ENCODE data around the gene PDE10A.

Gene PDE10A

DNA sequence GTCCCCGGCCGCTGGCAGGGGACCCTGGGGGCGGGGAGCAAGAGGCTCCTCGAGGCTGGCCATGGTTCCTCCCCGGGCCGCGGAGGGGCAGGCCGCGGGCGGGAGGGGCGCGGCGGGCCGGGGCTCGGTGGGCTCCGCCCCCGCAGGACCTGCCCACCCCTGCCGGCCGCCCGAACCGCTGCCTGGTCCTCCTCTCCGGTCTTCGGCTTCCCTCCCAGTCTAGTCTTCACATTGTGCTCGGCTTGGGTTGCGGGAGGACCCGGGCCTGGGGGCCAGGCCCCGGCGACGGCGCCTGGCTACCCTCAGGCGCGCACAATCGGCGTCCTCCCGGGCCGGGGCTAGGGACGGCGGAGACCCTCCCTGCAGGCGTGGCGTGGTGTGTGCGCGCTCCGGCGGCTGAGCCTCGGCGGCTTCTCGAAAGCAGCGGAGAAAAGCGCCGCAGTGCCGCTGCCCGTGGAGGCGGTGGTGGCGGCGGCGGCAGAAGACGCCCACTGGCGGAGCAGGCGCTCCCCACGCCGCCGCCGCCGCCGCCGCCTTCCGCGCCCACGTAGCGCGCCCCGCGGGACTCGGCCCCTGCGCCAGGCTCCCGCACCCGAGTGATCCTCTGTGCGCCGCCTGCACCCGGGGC, at the start of gene PDE10A:
Gene PDE10A, minus strand, starts transcription at position 493 of the 628 bp plus-strand sequence. Its CDS starts 430 bp downstream, at position 63.
- H3K27ac ChIP-seq = no peak within 1 kb of the TSS
- no peak within 1 kb of the TSS for H3K4me3 ChIP-seq (ENCODE audit: low read depth in 1 of 2, low read length in 1 of 2)
- H3K9me3 ChIP-seq = no peaks in the 10 kb centered on the region
- H3K4me1 ChIP-seq (ENCODE audit: control insufficient read depth in 1 of 2, insufficient read depth in 1 of 2, low read depth in 1 of 2, low read length in 1 of 2) = no peaks in the 10 kb centered on the region
- peaks cover 98% of the 10 kb centered on the region for H3K27me3 ChIP-seq
- TF ChIP-seq, protein P1, sequence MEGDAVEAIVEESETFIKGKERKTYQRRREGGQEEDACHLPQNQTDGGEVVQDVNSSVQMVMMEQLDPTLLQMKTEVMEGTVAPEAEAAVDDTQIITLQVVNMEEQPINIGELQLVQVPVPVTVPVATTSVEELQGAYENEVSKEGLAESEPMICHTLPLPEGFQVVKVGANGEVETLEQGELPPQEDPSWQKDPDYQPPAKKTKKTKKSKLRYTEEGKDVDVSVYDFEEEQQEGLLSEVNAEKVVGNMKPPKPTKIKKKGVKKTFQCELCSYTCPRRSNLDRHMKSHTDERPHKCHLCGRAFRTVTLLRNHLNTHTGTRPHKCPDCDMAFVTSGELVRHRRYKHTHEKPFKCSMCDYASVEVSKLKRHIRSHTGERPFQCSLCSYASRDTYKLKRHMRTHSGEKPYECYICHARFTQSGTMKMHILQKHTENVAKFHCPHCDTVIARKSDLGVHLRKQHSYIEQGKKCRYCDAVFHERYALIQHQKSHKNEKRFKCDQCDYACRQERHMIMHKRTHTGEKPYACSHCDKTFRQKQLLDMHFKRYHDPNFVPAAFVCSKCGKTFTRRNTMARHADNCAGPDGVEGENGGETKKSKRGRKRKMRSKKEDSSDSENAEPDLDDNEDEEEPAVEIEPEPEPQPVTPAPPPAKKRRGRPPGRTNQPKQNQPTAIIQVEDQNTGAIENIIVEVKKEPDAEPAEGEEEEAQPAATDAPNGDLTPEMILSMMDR (IDR thresholded peaks at IDR 0.05) = no peak
- no peaks in the 10 kb centered on the region for H3K36me3 ChIP-seq

DNA sequence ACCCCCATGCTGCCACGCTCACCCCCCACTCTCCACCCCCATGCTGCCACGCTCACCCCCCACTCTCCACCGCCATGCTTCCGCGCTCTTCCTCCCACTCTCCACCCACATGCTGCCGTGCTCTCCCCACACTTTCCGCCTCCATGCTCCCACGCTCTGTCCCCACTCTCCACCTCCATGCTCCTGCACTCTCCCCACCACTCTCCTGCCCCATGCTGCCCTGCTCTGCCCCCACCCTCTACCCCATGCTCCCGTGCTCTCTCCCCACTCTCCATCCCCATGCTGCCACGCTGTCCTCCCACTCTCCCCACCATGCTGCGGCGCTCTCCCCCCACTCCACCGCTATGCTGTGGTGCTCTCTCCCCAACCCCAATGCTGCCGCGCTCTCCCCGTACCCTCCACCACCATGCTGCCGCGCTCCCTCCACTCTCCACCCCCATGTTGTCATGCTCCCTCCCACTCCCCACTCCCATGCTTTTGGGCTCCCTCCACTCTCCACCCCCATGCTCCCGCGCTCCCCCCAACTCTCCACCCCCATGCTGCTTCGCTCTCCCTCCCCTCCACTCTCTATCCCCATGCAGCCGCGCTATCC, 46.0 kb upstream of the PDE10A start:
- H3K4me3 ChIP-seq (ENCODE audit: low read depth in 1 of 2, low read length in 1 of 2) = no peak overlapping the region
- no peaks in the 10 kb centered on the region for H3K4me1 ChIP-seq (ENCODE audit: control insufficient read depth in 1 of 2, insufficient read depth in 1 of 2, low read depth in 1 of 2, low read length in 1 of 2)
- no peaks in the 10 kb centered on the region for H3K27me3 ChIP-seq
- H3K27ac ChIP-seq = no peak overlapping the region
- no peaks in the 10 kb centered on the region for H3K9me3 ChIP-seq
- no peaks in the 10 kb centered on the region for H3K36me3 ChIP-seq
- TF ChIP-seq, protein P1 (IDR thresholded peaks at IDR 0.05) = no peak

DNA sequence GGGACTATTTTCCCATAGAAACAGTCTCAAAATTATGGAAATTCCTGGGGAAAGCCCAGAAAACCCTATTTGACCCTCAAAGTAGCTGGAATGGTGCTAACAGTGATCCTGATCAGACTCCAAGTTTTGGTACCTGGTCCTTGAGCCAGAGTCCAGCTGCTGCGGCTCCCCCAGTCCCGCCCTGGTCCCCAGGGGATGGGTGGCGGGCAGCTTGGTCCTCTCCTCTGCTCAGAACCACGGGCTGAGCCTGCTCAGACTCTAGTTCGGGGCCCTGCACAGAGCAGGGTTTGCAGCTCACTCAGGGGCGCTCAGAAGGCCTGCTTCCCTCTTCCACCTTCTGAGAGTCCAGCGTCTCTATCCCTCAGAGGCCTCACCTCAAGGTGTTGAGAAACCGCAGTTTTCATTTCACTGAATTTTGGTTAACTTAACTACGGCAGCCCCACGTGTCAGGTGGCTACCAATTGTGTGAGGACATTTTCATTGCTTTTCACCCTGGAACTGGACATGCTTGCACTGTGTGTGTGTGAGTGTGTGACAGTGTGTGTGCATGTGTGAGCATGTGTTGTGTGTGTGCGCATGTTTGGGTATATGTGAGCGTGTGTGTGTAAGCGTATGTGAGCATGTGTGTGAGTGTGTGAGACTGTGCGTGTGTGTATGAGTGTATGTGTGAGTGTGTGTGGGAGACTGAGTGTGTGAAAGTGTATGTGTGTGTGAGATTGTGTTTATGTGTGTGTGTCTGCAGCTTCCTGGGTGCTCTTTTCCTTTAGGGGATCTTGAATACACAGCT, 44.2 kb upstream of the PDE10A start:
- Histone ChIP-seq H3K27me3 (no peaks in the 10 kb centered on the region), H3K9me3 (no peaks in the 10 kb centered on the region), H3K27ac (no peak overlapping the region), H3K4me3 (ENCODE audit: low read depth in 1 of 2, low read length in 1 of 2) (no peak overlapping the region), H3K36me3 (no peaks in the 10 kb centered on the region), H3K4me1 (ENCODE audit: control insufficient read depth in 1 of 2, insufficient read depth in 1 of 2, low read depth in 1 of 2, low read length in 1 of 2) (no peaks in the 10 kb centered on the region)
- TF ChIP-seq, protein P1 (IDR thresholded peaks at IDR 0.05) = no peak

DNA sequence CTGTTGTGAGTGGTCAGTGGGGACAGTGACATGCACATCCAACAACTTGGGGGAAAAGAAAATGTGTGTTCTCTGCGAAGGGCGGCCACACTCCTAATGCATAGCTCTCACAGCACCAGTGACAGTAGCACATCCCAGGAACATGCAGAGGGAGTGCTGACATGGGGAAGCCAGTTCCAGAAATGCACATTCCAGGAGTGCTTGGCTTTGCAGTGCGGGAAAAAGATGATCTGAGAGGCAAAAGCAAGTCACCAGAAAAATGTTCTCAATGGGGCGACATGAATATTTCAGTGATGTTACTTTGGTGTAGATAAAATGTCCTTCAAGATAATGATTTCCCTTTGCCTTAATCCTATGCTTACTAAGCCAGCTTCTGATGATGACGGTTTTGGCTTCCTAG, 42.9 kb upstream of the PDE10A start:
- H3K36me3 ChIP-seq = no peaks in the 10 kb centered on the region
- TF ChIP-seq, protein P1 (IDR thresholded peaks at IDR 0.05) = no peak
- H3K4me3 ChIP-seq (ENCODE audit: low read depth in 1 of 2, low read length in 1 of 2) = no peak overlapping the region

DNA sequence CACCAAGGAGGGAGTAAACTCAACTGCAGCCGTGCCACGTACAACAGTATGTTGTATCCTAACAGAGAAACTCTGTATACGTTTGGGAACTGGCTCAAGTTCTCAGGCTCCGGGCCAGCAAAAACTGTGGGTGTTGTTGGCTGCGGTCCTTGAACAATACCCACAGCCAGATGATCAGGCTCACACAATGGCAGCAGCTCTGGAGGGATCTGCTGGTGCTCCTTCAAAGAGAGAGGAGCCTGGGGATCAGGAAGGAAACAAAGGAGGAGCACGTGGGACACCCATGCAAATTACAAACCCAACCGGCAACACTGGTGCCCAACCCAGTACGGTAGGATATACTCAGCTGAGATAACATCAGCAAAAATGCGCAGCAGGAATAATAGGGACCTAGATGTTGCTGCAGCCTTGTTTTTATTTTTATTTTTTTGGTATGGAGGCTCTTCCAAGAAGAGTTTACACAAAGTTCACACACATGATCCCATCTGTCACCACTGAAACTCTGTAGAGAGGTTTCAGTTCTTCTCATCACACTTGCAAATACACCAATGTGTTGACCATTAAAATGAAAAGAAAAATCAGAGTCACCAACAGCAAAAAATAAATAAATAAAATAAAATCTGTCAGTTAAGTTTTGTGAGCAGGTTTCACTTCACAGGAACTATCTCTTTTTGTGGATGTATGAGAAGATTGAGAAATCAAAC, 41.2 kb upstream of the PDE10A start:
- Histone ChIP-seq H3K4me1 (ENCODE audit: control insufficient read depth in 1 of 2, insufficient read depth in 1 of 2, low read depth in 1 of 2, low read length in 1 of 2) (no peaks in the 10 kb centered on the region), H3K4me3 (ENCODE audit: low read depth in 1 of 2, low read length in 1 of 2) (no peak overlapping the region), H3K36me3 (no peaks in the 10 kb centered on the region), H3K27me3 (no peaks in the 10 kb centered on the region), H3K9me3 (no peaks in the 10 kb centered on the region), H3K27ac (no peak overlapping the region)
- TF ChIP-seq, protein P1 (IDR thresholded peaks at IDR 0.05) = no peak

More for the DNA sequence above, 42.9 kb upstream of the PDE10A start:
- no peaks in the 10 kb centered on the region for H3K27me3 ChIP-seq
- no peaks in the 10 kb centered on the region for H3K4me1 ChIP-seq (ENCODE audit: control insufficient read depth in 1 of 2, insufficient read depth in 1 of 2, low read depth in 1 of 2, low read length in 1 of 2)
- no peaks in the 10 kb centered on the region for H3K9me3 ChIP-seq
- no peak overlapping the region for H3K27ac ChIP-seq

All from neutrophil (primary cell).